Measurements from ENCODE around the gene SPATA46.

- no peak for TF ChIP-seq ZNF843 (tag by site-specific recombination; IDR thresholded peaks at IDR 0.05)
- no peak for TF ChIP-seq BCL11A (tag by site-specific recombination; IDR thresholded peaks at IDR 0.05; ENCODE audit: low read depth)
- no peak for TF ChIP-seq CTCF (tag by site-specific recombination; IDR thresholded peaks at IDR 0.05)
- TF ChIP-seq ZNF362 (tag by site-specific recombination; IDR thresholded peaks at IDR 0.05): no peak
- TF ChIP-seq ZNF23 (tag by site-specific recombination; IDR thresholded peaks at IDR 0.05; ENCODE audit: borderline replicate concordance): no peak
- TF ChIP-seq ZNF707 (tag by site-specific recombination; IDR thresholded peaks at IDR 0.05): no peak
- TF ChIP-seq ZNF223 (tag by site-specific recombination; IDR thresholded peaks at IDR 0.05): no peak
- no peak for TF ChIP-seq ZNF24 (tag by site-specific recombination; IDR thresholded peaks at IDR 0.05)
- no peak for TF ChIP-seq WT1 (tag by site-specific recombination; IDR thresholded peaks at IDR 0.05)
- TF ChIP-seq ZNF274 (IDR thresholded peaks at IDR 0.05; ENCODE audit: low read length): no peak
- TF ChIP-seq ZNF274 (tag by site-specific recombination; IDR thresholded peaks at IDR 0.05; ENCODE audit: borderline replicate concordance): no peak
- TF ChIP-seq REST (tag by site-specific recombination; IDR thresholded peaks at IDR 0.05): no peak
Measured at GRCh38 chr1:162397943-162398560, 21.4 kb upstream of the SPATA46 start.

All from HEK293 (cell line).